A549 (cell line): ENCODE measurements around the gene ZNHIT2. TPM values are rescaled to one million over a fixed set of nuclear protein-coding genes. Genes with fewer than 3 reads are reported as not detected.

Experiments
- ATAC-seq, 2 experiments: fragments of 200-7000 bp in 1 of 2; fragments of >200 bp in 1 of 2; cut with Nextera tagmentation in 1 of 2; cut with Tn5 transposase in 1 of 2; 3 replicates each; pipeline versions ENCODE4 v1.8.0 to v1.9.1; 2018 to 2020; ENCODE audit warnings: mild to moderate bottlenecking in 1 of 2, moderate library complexity in 1 of 2
- CTCF ChIA-PET: fragments of 300-600 bp; sonication (Branson Sonifier 250); formaldehyde crosslinking; extraction: SDS; loops from one replicate; lab custom pipeline; 2021; ENCODE audit warnings: antibody characterized with exemption, inconsistent platforms; lab: Yijun Ruan, JAX
- POLR2A ChIA-PET: fragments of 350-600 bp; formaldehyde crosslinking; extraction: SDS; loops from one replicate; lab custom pipeline; 2021; ENCODE audit warnings: antibody characterized with exemption, inconsistent platforms; lab: Yijun Ruan, JAX
- DNase-seq, 2 experiments: peaks; one replicate each; pipeline versions ENCODE4 v3.0.0 to v3.0.0-alpha.2; 2011 to 2016; ENCODE audit warnings: low read depth in 1 of 2, low spot score in 1 of 2
- FAIRE-seq: peaks from 2 replicates; lab custom pipeline; 2011; peaks lifted over from hg19 to GRCh38; lab: Jason Lieb, UNC
- H3K27ac ChIP-seq, 2 experiments: fragments of >200 bp; sonication (Bioruptor Twin); formaldehyde crosslinking; 3 replicates each; pipeline ENCODE4 v1.5.1; 2016 to 2017
- H3K4me1 ChIP-seq: fragments of >200 bp; sonication (Bioruptor Twin); formaldehyde crosslinking; 3 replicates; pipeline ENCODE4 v1.6.1; 2016
- H3K4me2 ChIP-seq: fragments of >200 bp; sonication (Bioruptor Twin); formaldehyde crosslinking; 3 replicates; pipeline ENCODE4 v1.6.1; 2016
- H3K4me3 ChIP-seq: fragments of >200 bp; sonication (Bioruptor Twin); formaldehyde crosslinking; 3 replicates; pipeline ENCODE4 v1.5.1; 2016
- H3K9me3 ChIP-seq: fragments of >200 bp; sonication (Bioruptor Twin); formaldehyde crosslinking; 3 replicates; pipeline ENCODE4 v1.6.1; 2016
- BHLHE40 ChIP-seq: IDR thresholded peaks from 2 replicates; pipeline ENCODE4 v1.6.1; 2012; ENCODE audit warnings: low read depth, low read length, inconsistent platforms
- CEBPB ChIP-seq, 2 experiments: fragments of >200 bp in 1 of 2; sonication (Bioruptor Twin) in 1 of 2; formaldehyde crosslinking in 1 of 2; IDR thresholded peaks; 2 replicates each; pipeline ENCODE4 v1.6.1; 2012 to 2016
- CHD2 ChIP-seq: fragments of 150-350 bp; IDR thresholded peaks from 2 replicates; pipeline ENCODE4 v1.6.1; 2014; ENCODE audit warnings: low read length; ENCODE audit not compliant: partially characterized antibody
- FOSB ChIP-seq: fragments of 250-450 bp; sonication (Bioruptor Pico); IDR thresholded peaks from 2 replicates; pipeline ENCODE4 v1.5.0; 2020; ENCODE audit warnings: mild to moderate bottlenecking, moderate library complexity
- FOXS1 ChIP-seq: fragments of 250-450 bp; sonication (Bioruptor Pico); IDR thresholded peaks from 2 replicates; pipeline ENCODE4 v1.5.0; 2020; ENCODE audit warnings: mild to moderate bottlenecking, moderate library complexity
- HEYL ChIP-seq: fragments of 250-450 bp; sonication (Bioruptor Pico); IDR thresholded peaks from 2 replicates; pipeline ENCODE4 v1.8.0; 2021; ENCODE audit warnings: mild to moderate bottlenecking, moderate library complexity
- POLR2AphosphoS2 ChIP-seq: conservative IDR thresholded peaks from 2 replicates; pipeline ENCODE4 v1.6.1; 2012; ENCODE audit warnings: low read length, improper control_type of control experiment, inconsistent platforms
- RAD21 ChIP-seq, 2 experiments: fragments of >200 bp in 1 of 2; sonication (Bioruptor Twin) in 1 of 2; formaldehyde crosslinking in 1 of 2; IDR thresholded peaks in 1 of 2; conservative IDR thresholded peaks in 1 of 2; 2 replicates in 1 of 2; 3 replicates in 1 of 2; pipeline ENCODE4 v1.6.1; 2012 to 2018; ENCODE audit warnings: inconsistent platforms in 1 of 2
- RFX5 ChIP-seq: fragments of 450-650 bp; IDR thresholded peaks from 2 replicates; pipeline ENCODE4 v1.7.1; 2014; ENCODE audit warnings: antibody characterized with exemption, mild to moderate bottlenecking, moderate library complexity
- TFCP2L1 ChIP-seq: fragments of 250-450 bp; sonication (Bioruptor Pico); IDR thresholded peaks from 2 replicates; pipeline ENCODE4 v1.5.0; 2021; ENCODE audit warnings: mild to moderate bottlenecking
- USF2 ChIP-seq: fragments of 450-650 bp; IDR thresholded peaks from 2 replicates; pipeline ENCODE4 v1.6.1; 2014; ENCODE audit warnings: antibody characterized with exemption
- ZFP36 ChIP-seq: fragments of 450-650 bp; IDR thresholded peaks from 2 replicates; pipeline ENCODE4 v1.6.1; 2014; ENCODE audit warnings: borderline replicate concordance; ENCODE audit not compliant: partially characterized antibody
- WGBS: methylation state at CpG from one replicate; pipeline ENCODE4 v1.1.6; 2017; ENCODE audit errors: missing lambda C conversion rate; 5-methylcytosine and 5-hydroxymethylcytosine counted together
- polyA plus RNA-seq, 4 experiments: library from polyadenylated mRNA; depleted of rRNA in 3 of 4; stranded (reverse); fragments of >200 nt; fragmentation: RNase III in 1 of 4; extraction: RNeasy Plus Mini Kit Qiagen cat#74134 plus additional on column Dnase treatment in 1 of 4; gene quantifications; 2 replicates in 3 of 4; 3 replicates in 1 of 4; pipeline ENCODE4 v1.2.3, GENCODE V29; 2011 to 2017
- TF ChIP-seq, protein P1 (sequence below): IDR thresholded peaks from 2 replicates; pipeline ENCODE4 v1.6.1; 2012
- TF ChIP-seq, protein P2 (sequence below): fragments of 200-600 bp; sonication (generic); IDR thresholded peaks from 2 replicates; pipeline ENCODE4 v1.6.1; 2016; ENCODE audit warnings: antibody characterized with exemption, mild to moderate bottlenecking, moderate library complexity

Gene ZNHIT2
- polyA plus RNA-seq, 2 of the 4 experiments (the other 2 are of a cell fraction): 5.5 to 13.5 TPM

DNA sequence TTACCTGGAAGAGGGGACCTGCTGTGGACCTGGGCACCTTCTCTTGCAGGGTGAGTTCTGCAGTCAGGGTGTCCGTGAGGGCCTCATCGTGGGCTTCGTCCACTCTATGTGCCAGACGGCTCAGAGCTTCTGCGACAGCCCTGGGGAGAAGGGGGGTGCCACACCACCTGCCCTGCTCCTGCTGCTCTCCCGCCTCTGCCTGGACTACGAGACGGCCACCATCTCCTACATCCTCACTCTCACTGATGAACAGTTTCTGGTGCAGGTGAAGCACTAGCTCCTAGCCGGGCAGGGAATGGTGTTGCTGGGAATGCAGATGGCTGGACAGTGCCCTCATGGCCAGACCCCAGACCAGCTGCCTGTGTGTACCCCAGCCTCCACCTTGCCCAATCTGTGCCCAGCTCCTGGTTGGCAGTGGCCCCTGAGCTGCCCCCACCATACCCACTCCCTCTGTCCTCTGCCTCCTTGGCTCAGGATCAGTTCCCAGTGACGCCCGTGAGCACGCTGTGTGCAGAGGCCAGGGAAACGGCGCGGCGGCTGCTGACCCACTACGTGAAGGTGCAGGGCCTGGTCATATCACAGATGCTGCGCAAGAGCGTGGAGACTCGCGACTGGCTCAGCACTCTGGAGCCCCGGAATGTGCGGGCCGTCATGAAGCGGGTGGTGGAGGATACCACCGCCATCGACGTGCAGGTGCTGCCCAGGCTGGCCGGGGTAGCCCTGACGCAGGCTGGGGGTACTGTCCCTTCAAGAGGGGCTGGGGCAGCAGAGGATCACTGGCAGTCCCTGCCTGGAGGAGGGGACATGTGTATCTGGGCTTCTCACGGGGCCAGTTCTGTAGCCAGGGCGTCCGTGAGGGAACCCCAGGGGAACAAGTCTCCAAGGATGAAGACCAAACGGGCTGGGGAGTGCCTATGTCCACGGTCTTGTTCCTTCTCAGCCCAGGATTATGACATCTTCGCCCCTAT is 8.0 kb downstream of the ZNHIT2 start:
- WGBS: 84% methylated on average over 25 of the region's 36 CpGs
- peaks cover 22% of the 10 kb centered on the region; the same call in 2 of the 3 replicates for H3K4me1 ChIP-seq
- H3K9me3 ChIP-seq: no peaks in the 10 kb centered on the region
- no peak for TF ChIP-seq CHD2
- no peak for FAIRE-seq
- no peak overlapping the region for H3K4me3 ChIP-seq
- ATAC-seq: no peak
- DNase-seq: no peak
- CTCF ChIA-PET: interaction anchor here (0.6 to 6.6 kb wide), 28 partner anchors 8 to 322 kb away, joined by 3 to 153 read pairs (median 6); partner anchors contain the start of genes ARL2, CDCA5, FAU and MRPL49
- H3K4me2 ChIP-seq: no peak overlapping the region
- H3K27ac ChIP-seq: no peak overlapping the region
- POLR2A ChIA-PET: interaction anchor here (1.2 to 3.4 kb wide), 2 partner anchors 8 to 12 kb away, joined by 4 to 24 read pairs; partner anchors contain the start of genes FAU and MRPL49

GRCh38 chr11:65108469-65109123 is 8.9 kb downstream of the ZNHIT2 start:
- no peak for DNase-seq
- TF ChIP-seq, protein P1, sequence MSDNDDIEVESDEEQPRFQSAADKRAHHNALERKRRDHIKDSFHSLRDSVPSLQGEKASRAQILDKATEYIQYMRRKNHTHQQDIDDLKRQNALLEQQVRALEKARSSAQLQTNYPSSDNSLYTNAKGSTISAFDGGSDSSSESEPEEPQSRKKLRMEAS: no peak
- TF ChIP-seq USF2: no peak
- no peak for TF ChIP-seq FOXS1 (CRISPR knock-in tag)
- no peak for TF ChIP-seq ZFP36
- TF ChIP-seq RFX5: no peak
- TF ChIP-seq HEYL (CRISPR knock-in tag): no peak
- no peak for TF ChIP-seq RAD21 (conservative IDR thresholded peaks at IDR 0.05 in 1 of 2, IDR thresholded peaks at IDR 0.05 in 1 of 2)
- TF ChIP-seq CEBPB (IDR thresholded peaks at IDR 0.05): no peak
- TF ChIP-seq POLR2AphosphoS2: no peak
- TF ChIP-seq, protein P2, sequence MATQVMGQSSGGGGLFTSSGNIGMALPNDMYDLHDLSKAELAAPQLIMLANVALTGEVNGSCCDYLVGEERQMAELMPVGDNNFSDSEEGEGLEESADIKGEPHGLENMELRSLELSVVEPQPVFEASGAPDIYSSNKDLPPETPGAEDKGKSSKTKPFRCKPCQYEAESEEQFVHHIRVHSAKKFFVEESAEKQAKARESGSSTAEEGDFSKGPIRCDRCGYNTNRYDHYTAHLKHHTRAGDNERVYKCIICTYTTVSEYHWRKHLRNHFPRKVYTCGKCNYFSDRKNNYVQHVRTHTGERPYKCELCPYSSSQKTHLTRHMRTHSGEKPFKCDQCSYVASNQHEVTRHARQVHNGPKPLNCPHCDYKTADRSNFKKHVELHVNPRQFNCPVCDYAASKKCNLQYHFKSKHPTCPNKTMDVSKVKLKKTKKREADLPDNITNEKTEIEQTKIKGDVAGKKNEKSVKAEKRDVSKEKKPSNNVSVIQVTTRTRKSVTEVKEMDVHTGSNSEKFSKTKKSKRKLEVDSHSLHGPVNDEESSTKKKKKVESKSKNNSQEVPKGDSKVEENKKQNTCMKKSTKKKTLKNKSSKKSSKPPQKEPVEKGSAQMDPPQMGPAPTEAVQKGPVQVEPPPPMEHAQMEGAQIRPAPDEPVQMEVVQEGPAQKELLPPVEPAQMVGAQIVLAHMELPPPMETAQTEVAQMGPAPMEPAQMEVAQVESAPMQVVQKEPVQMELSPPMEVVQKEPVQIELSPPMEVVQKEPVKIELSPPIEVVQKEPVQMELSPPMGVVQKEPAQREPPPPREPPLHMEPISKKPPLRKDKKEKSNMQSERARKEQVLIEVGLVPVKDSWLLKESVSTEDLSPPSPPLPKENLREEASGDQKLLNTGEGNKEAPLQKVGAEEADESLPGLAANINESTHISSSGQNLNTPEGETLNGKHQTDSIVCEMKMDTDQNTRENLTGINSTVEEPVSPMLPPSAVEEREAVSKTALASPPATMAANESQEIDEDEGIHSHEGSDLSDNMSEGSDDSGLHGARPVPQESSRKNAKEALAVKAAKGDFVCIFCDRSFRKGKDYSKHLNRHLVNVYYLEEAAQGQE: no peak
- TF ChIP-seq BHLHE40: no peak
- TF ChIP-seq CHD2: no peak
- no peak for TF ChIP-seq FOSB
- TF ChIP-seq TFCP2L1 (CRISPR knock-in tag): no peak
- ATAC-seq: no peak
- Histone ChIP-seq H3K4me2 (no peak overlapping the region), H3K27ac (no peak overlapping the region), H3K4me1 (peaks cover 22% of the 10 kb centered on the region; the same call in 2 of the 3 replicates), H3K4me3 (no peak overlapping the region), H3K9me3 (no peaks in the 10 kb centered on the region)
- 93% methylated on average over 37 of the region's 38 CpGs for WGBS
- ChIA-PET CTCF (interaction anchor here (0.6 to 6.6 kb wide), 10 partner anchors 11 to 262 kb away, joined by 3 to 153 read pairs (median 4); partner anchors contain the start of genes ARL2, FAU, MRPL49 and VPS51), POLR2A (interaction anchor here (0.9 to 1.0 kb wide), 2 partner anchors 9 to 14 kb away, joined by 3 to 4 read pairs; partner anchors contain the start of genes FAU, MRPL49 and ZNHIT2)
- no peak for FAIRE-seq
